ENCODE results near the gene NCF4. TPM values are rescaled to one million over a fixed set of nuclear protein-coding genes. Genes with fewer than 3 reads are reported as not detected.

The NCF4 gene
- polyA plus RNA-seq, 6 donors from 2014 or later: 62.7 to 103 (median 95.9) TPM

- Mint-ChIP-seq H3K9me3 (no peaks in the 10 kb centered on the region), H3K27me3 (peaks cover 0 to 16% (median 8%) of the 10 kb centered on the region in 3 donors), H3K4me1 (peaks cover 19 to 38% (median 24%) of the 10 kb centered on the region in 3 donors), H3K27ac (peak overlapping the region in 2 of 6 donors; percentile 57 to 60), H3K36me3 (no peaks in the 10 kb centered on the region), H3K4me3 (peak overlapping the region in 1 of 8 donors; percentile 16)
- no peak for DNase-seq
- ATAC-seq (ENCODE audit: low read depth in 2 of 2): no peak
Observed at GRCh38 chr22:36911887-36912661, 51.3 kb downstream of the NCF4 start.

GRCh38 chr22:36912694-36913426 is 52.1 kb downstream of the NCF4 start:
- H3K9me3 Mint-ChIP-seq: no peaks in the 10 kb centered on the region
- H3K4me3 Mint-ChIP-seq: peak overlapping the region; percentile 92 to 98 (median 95)
- peak overlapping the region; percentile 31 to 99 (median 96) for H3K27ac Mint-ChIP-seq
- peaks cover 0 to 9% (median under 1%) of the 10 kb centered on the region in 3 donors for H3K27me3 Mint-ChIP-seq
- peaks cover 0 to under 1% of the 10 kb centered on the region in 2 donors for H3K36me3 Mint-ChIP-seq
- DNase-seq: no peak
- H3K4me1 Mint-ChIP-seq: peaks cover 23 to 43% (median 30%) of the 10 kb centered on the region in 3 donors
- peak; percentile 8 to 16 for ATAC-seq (ENCODE audit: low read depth in 2 of 2)

GRCh38 chr22:36913427-36914389 is 52.9 kb downstream of the NCF4 start, which contains the start of gene CSF2RB:
Gene CSF2RB (plus strand): TSS chr22:36913628. CDS start chr22:36922208, 8,580 bp downstream.
- Mint-ChIP-seq H3K4me1 (peaks cover 23 to 43% (median 30%) of the 10 kb centered on the region in 3 donors), H3K27ac (peak within 1 kb of the TSS; percentile 77 to 99 (median 96)), H3K9me3 (no peaks in the 10 kb centered on the region), H3K36me3 (peaks cover under 1 to 8% of the 10 kb centered on the region in 2 donors), H3K4me3 (peak within 1 kb of the TSS; percentile 92 to 98 (median 95)), H3K27me3 (peaks cover 0 to 4% (median 0%) of the 10 kb centered on the region in 3 donors)
- peak; percentile 94 to 95 for ATAC-seq (ENCODE audit: low read depth in 2 of 2)
- DNase-seq: peak; percentile 42

GRCh38 chr22:36914390-36914752 is 53.6 kb downstream of the NCF4 start:
- Mint-ChIP-seq H3K27me3 (peaks cover 0 to under 1% (median 0%) of the 10 kb centered on the region in 3 donors), H3K9me3 (peaks cover 0 to 3% (median 0%) of the 10 kb centered on the region in 7 donors)

GRCh38 chr22:36916034-36916433 is 55.2 kb downstream of the NCF4 start:
- Mint-ChIP-seq H3K4me3 (peak overlapping the region in 2 of 8 donors; percentile 37 to 56), H3K27me3 (no peaks in the 10 kb centered on the region), H3K36me3 (peaks cover 15 to 18% of the 10 kb centered on the region in 2 donors), H3K4me1 (peaks cover 35 to 52% (median 44%) of the 10 kb centered on the region in 3 donors), H3K9me3 (peaks cover 0 to 3% (median 0%) of the 10 kb centered on the region in 7 donors), H3K27ac (peak overlapping the region in 3 of 6 donors; percentile 17 to 85 (median 62))
- ATAC-seq (ENCODE audit: low read depth in 2 of 2): no peak
- no peak for DNase-seq

More at GRCh38 chr22:36914390-36914752, 53.6 kb downstream of the NCF4 start:
- Mint-ChIP-seq H3K4me1 (peaks cover 23 to 43% (median 30%) of the 10 kb centered on the region in 3 donors), H3K27ac (peak overlapping the region; percentile 30 to 99 (median 93)), H3K36me3 (peaks cover 7 to 14% of the 10 kb centered on the region in 2 donors), H3K4me3 (peak overlapping the region; percentile 92 to 98 (median 95))
- DNase-seq: no peak
- ATAC-seq (ENCODE audit: low read depth in 2 of 2): no peak

GRCh38 chr22:36918586-36919284 is 57.9 kb downstream of the NCF4 start:
- Mint-ChIP-seq H3K4me1 (peaks cover 30 to 48% (median 39%) of the 10 kb centered on the region in 3 donors), H3K27me3 (no peaks in the 10 kb centered on the region), H3K36me3 (peaks cover 15 to 18% of the 10 kb centered on the region in 2 donors), H3K4me3 (no peak overlapping the region), H3K9me3 (peaks cover 0 to 3% (median 0%) of the 10 kb centered on the region in 7 donors), H3K27ac (no peak overlapping the region)
- DNase-seq (no peak), ATAC-seq (ENCODE audit: low read depth in 2 of 2) (no peak)

GRCh38 chr22:36921309-36922104 is 60.7 kb downstream of the NCF4 start:
- Mint-ChIP-seq H3K27me3 (no peaks in the 10 kb centered on the region), H3K4me1 (peaks cover 23 to 29% (median 27%) of the 10 kb centered on the region in 3 donors), H3K4me3 (peak overlapping the region in 2 of 8 donors; percentile 1 to 4), H3K9me3 (peaks cover 0 to 3% (median 0%) of the 10 kb centered on the region in 7 donors), H3K36me3 (peaks cover 25 to 34% of the 10 kb centered on the region in 2 donors), H3K27ac (peak overlapping the region in 4 of 6 donors; percentile 1 to 93 (median 44))
- ATAC-seq (ENCODE audit: low read depth in 2 of 2): peak; percentile 95 to 96
- DNase-seq: no peak

GRCh38 chr22:36922105-36922608 is 61.4 kb downstream of the NCF4 start:
- peaks cover 22 to 28% (median 25%) of the 10 kb centered on the region in 3 donors for H3K4me1 Mint-ChIP-seq
- H3K36me3 Mint-ChIP-seq: peaks cover 25 to 37% of the 10 kb centered on the region in 2 donors
- no peak for DNase-seq
- no peak for ATAC-seq (ENCODE audit: low read depth in 2 of 2)
- H3K9me3 Mint-ChIP-seq: peaks cover 0 to 3% (median 0%) of the 10 kb centered on the region in 7 donors
- H3K27ac Mint-ChIP-seq: peak overlapping the region in 2 of 6 donors; percentile 37 to 59
- H3K27me3 Mint-ChIP-seq: no peaks in the 10 kb centered on the region
- H3K4me3 Mint-ChIP-seq: no peak overlapping the region

GRCh38 chr22:36922711-36923110 is 61.9 kb downstream of the NCF4 start:
- Mint-ChIP-seq H3K4me1 (peaks cover 18 to 24% (median 20%) of the 10 kb centered on the region in 3 donors), H3K9me3 (peaks cover 0 to 3% (median 0%) of the 10 kb centered on the region in 7 donors), H3K36me3 (peaks cover 30 to 43% of the 10 kb centered on the region in 2 donors), H3K27ac (peak overlapping the region in 1 of 6 donors; percentile 59), H3K4me3 (no peak overlapping the region), H3K27me3 (no peaks in the 10 kb centered on the region)
- DNase-seq (no peak), ATAC-seq (ENCODE audit: low read depth in 2 of 2) (no peak)

GRCh38 chr22:36923131-36923788 is 62.5 kb downstream of the NCF4 start:
- peaks cover 18 to 24% (median 20%) of the 10 kb centered on the region in 3 donors for H3K4me1 Mint-ChIP-seq
- peaks cover 0 to 3% (median 0%) of the 10 kb centered on the region in 7 donors for H3K9me3 Mint-ChIP-seq
- DNase-seq (no peak), ATAC-seq (ENCODE audit: low read depth in 2 of 2) (no peak)
- no peaks in the 10 kb centered on the region for H3K27me3 Mint-ChIP-seq
- H3K27ac Mint-ChIP-seq: peak overlapping the region in 1 of 6 donors; percentile 33
- peaks cover 28 to 43% of the 10 kb centered on the region in 2 donors for H3K36me3 Mint-ChIP-seq
- H3K4me3 Mint-ChIP-seq: no peak overlapping the region

Measured in naive B cell (primary cell).